GM19467 (cell line): ENCODE measurements around the gene ISG15.
"Not testable (repeated sequence)": the region's sequence is repeated elsewhere in the genome, so short reads cannot be mapped to it uniquely, and the experiment has no call there.

Experiments
- ATAC-seq: cut with Tn5 transposase; IDR thresholded peaks from one replicate; pipeline ENCODE4 v1.9.1; 2021; ENCODE audit warnings: mild to moderate bottlenecking, moderate library complexity; ENCODE audit not compliant: unreplicated experiment

The ISG15 gene

GRCh38 chr1:992362-992761, 20.9 kb upstream of the ISG15 start:
- ATAC-seq: no peak

DNA sequence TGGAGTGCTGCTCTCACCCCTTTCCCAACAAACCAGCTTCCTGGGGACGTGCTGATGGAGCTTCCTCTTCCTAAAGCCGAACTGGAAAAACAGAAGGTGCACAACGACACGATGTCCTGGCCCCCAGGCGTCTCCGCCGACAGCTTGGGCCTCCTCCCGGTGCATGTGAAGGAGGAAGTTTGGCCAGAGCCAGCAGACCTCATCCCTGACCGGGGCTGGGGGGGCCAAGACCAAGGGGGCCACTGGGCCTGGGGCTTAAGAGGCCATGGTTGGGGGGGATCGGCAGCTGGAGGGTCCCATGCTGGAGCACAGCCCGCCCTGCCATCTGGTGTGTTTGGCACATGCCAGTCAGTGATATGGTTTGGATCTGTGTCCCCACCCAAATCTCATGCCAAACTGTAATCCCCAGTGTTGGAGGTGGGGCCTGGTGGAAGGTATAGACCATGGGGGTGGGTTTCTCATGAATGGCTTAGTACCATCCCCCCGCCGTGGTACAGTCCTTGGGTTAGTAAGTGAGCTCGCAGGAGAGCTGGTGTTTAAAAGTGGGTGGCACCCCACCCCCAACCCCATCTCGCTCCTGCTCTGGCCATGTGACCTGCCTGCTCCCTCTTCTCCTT, 19.8 kb upstream of the ISG15 start:
- no peak for ATAC-seq

- ATAC-seq: not testable (repeated sequence)
Measured at GRCh38 chr1:994546-994945, 18.8 kb upstream of the ISG15 start.

DNA sequence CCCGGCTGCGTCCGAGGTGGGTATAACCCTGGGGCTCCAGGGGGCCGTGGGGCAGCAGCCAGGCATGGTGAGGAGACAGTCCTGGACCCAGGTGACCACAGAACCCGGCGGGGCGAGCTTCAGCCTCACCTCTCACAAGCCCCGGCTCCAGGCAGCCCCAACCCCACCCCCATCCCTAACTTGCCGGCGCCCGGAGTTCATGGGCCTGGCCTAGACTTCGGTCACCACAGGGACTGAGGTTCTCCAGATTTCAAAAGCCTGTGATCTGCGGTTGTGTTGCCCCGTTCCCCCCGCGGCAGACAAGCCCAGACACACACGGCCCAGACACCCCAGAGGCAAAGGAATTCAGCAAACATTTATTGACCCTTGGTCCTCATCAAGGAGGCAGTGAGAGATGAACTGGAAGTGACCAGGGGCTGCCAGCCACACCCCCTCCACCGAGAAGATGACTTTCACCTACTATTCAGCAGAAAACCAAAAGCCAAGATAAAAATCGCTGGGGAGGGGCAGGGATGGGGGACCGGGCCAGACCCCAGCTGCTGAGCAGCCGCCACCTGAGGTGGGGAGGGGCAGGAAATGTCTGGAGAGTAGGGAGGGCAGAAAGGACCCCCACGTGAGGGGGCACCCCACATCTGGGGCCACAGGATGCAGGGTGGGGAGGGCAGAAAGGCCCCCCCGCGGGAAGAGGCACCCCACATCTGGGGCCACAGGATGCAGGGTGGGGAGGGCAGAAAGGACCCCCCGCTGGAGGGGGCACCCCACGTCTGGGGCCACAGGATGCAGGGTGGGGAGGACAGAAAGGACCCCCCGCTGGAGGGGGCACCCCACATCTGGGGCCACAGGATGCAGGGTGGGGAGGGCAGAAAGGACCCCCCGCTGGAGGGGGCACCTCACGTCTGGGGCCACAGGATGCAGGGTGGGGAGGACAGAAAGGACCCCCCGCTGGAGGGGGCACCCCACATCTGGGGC, 17.3 kb upstream of the ISG15 start:
- no peak for ATAC-seq

DNA sequence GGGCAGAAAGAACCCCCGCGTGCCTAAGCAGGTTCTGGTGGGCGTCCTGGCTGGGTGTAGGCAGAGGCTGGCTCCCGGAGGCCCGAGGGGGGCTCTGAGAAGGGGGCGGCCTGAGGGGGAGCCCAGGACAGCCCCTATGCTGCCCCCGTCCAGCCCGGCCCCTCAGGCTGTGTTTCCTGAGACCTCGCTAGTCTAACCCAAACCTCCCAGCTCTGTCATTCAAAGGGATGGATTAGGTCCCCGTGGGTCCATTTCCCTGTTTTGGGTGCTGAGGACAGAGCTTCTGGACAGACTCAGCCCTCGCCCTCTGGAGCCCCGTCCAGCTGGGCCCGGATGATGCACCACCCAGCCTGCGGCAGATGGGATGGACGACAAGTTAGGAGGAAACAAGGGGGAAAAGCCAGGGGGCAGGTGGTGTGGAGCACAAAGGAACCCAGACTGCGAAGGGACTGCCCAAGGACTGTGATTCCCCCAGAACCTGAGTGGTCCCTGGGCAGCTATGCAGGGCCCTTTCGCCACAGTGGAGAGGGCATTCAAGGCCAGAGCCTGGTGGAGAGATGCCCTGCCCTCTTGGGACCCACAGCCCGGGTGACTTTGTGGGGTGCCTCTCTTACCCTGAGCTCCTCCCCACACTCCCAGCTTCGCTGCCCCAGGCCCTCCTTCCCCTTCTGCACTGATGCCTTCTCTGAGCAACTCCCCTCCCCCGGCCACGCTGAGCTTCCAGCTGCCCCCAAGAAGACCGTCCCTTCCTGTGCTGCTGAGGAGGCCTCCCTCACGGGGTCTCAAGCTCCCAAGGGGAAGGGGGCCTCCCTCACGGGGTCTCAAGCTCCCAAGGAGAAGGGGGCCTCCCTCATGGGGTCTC, 16.2 kb upstream of the ISG15 start:
- no peak for ATAC-seq

DNA sequence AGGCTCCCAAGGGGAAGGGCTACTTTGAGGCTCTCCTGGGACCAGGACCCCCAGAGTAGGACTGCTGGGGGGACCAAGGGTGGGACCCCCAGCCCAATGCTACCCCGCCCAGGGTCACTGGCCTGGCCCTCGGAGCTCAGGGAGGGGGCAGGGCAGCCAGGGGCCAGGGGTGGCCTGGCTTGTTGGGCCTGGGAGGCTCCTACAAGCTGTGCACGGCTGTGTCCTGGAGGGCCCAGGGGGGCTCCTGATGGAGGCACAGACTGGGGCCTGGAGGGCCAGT, 15.6 kb upstream of the ISG15 start:
- ATAC-seq: no peak

- ATAC-seq: no peak
Measured at GRCh38 chr1:997993-998744, 15.1 kb upstream of the ISG15 start.

GRCh38 chr1:998745-998994, 14.6 kb upstream of the ISG15 start:
- ATAC-seq: no peak

GRCh38 chr1:998995-999724, 14.1 kb upstream of the ISG15 start:
- ATAC-seq: no peak

DNA sequence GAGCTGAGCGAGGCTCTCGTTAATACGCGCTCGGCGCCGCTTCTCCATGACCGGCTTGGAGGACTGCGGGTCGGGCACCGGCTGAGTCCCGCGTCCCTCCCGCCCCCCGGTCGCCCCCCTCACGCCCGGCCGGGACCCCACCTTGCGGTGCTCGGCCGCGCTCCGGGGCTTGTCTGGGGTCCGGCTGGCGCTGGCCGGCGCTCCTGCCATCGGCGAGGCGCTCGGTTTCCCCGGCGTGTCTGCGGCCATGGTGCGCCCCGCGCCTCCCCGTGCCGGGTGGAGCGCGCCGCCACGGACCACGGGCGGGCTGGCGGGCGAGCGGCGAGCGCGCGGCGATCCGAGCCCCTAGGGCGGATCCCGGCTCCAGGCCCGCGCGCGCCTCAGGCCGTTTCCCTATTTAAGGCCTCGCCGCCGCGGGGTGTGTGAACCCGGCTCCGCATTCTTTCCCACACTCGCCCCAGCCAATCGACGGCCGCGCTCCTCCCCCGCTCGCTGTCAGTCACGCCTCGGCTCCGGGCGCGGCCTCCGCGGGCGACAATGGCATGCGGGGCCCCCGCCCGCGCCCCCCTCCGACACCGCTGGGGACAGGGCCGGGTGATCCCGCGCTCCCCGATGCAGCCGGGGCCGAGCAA, 13.5 kb upstream of the ISG15 start, which contains the start of gene HES4:
Gene HES4, minus strand, starts transcription at position 373 of the 632 bp plus-strand sequence. Its CDS starts 124 bp downstream, at position 249.
- no peak for ATAC-seq

DNA sequence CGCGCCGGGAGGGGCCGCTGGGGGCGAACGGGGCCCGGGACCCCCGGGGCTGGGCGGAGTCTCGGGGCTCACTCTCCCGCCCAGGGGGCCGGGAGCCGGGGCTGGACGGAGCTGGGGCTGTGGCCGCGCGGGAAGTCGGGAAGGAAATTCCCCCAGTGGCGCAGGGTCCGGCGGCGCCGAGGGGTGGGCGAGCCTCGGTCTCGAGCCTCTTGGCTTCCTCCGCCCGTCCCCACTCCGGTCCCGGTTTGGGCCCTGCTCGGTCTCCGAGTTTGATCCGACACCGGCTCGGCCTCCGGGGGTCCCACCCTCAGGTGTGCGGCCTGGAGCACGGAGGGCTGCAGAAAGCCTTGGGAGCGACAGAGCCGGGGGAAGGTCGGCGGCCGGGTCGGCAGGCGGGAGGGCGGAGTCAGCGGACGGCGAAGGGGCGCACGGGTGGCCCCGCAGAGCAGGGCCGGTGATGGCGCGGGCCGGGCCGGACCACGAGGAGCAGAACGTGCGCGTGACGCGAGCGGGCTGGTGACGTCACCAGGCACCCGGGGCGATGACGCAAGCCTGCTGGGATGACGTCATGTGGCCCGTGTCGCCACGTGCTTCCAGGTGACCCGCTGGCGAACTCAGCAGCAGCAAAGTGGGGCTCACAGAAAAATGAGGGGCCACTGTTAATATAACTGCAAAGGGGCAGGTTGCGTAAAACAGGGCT, 12.8 kb upstream of the ISG15 start:
- ATAC-seq: no peak

GRCh38 chr1:1001057-1001783, 12.1 kb upstream of the ISG15 start:
- no peak for ATAC-seq

DNA sequence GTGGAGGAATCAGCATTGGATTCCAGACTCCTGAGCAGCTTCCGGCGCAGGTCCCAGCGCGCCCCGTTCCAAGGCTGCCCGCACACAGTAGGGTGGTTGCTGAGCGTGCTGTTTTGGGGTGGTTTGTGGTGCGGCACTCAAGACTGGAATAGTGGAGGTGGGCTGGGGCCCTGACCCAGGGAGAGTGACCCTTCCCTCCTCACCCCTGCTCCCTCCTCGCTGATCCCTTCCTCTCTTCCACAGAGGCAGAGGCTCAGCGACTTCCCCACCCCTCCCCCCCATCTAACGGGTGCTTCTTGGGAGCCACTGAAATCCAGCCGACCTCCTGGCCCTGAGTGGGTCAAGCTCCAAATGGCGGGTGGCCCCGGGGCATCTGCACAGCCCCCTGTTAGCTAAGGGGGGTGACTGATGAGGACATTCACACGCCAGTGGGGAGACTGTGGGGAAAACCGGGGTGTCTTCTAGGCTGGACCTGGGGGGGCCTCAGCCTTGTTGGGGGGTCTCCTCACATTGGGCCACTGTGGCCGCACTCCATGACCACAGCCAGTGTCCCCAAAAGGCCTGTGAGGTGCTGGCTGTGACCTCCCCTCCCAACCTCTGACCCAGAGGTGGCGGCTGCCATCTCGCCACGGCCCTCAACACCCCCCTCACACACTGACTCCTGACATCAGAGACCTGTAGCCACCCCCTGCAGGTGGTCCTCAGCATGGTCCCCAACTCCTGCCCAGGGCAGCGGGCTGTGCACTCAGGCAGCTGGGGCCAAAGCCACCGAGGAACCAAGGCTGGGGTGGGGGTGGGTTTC, 9.5 kb upstream of the ISG15 start:
- no peak for ATAC-seq

- no peak for ATAC-seq
Measured at GRCh38 chr1:1004420-1004779, 8.9 kb upstream of the ISG15 start.

DNA sequence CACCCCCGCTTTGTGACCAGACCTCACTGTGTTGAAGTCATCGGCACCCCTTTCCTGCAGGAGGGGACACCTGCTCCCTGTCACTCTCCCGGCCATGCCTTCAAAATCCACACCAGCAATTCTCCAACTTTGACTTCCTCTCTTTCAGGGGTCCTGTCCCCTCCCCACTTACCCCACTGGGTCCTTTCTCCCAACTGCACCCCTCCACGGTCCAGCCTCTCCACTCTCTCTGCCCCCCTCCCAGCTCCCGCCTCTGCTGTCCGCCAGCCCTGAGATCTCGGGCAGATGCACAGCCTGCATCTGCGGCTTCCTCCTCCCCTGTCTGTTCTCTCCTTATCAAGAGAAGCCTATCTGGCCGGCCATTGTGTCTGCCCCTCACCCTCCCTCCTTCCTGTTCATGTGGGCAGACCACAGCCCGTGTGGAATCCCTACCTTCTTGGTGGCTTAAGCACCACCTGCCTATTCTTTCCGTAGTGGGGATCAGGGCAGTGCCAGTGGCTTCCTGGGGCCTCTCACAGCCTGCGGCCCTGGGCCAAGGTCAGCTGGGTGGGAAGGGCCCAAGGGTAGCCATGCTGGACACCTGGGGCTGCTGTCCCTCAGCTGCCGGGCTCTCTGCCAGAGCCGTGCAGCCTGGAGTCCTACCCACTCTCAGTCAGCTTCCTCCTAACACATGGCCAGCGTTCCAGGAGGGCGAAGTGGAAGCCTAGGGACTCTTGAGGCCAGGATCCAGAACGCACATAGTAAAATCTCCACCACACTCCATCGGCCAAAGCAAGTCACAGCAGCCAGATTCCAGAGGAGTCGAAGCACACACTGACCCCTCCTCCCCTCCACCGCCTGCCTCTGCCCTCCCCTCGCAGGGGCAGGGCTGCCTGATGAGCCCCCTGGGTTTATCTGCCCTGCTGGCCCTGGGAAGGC, 8.3 kb upstream of the ISG15 start:
- no peak for ATAC-seq

- ATAC-seq: no peak
Measured at GRCh38 chr1:1005774-1006304, 7.5 kb upstream of the ISG15 start.
